Measurements from ENCODE around the gene LAGE3.

LAGE3 gene

DNA sequence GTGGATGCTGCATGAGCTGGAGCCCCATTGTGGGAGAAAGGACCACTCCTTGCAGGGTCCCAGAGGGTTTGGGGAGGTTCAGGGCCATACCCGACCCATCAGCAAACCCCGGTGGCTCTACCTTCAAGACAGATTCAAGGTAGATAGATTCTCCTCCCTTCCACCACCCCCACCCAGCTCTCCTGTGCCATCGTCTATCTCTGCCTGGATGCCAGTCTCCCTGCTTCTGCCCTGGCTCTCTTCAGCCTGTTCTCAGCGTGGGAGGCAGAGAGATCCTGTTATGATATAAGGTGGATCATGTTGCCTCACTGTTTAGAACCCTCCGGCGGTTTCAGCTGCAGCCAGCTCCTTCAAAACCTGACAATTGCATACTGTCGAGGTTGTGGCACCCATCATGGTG, 5.4 kb downstream of the LAGE3 start:
- DNase-seq, result no peak

DNA sequence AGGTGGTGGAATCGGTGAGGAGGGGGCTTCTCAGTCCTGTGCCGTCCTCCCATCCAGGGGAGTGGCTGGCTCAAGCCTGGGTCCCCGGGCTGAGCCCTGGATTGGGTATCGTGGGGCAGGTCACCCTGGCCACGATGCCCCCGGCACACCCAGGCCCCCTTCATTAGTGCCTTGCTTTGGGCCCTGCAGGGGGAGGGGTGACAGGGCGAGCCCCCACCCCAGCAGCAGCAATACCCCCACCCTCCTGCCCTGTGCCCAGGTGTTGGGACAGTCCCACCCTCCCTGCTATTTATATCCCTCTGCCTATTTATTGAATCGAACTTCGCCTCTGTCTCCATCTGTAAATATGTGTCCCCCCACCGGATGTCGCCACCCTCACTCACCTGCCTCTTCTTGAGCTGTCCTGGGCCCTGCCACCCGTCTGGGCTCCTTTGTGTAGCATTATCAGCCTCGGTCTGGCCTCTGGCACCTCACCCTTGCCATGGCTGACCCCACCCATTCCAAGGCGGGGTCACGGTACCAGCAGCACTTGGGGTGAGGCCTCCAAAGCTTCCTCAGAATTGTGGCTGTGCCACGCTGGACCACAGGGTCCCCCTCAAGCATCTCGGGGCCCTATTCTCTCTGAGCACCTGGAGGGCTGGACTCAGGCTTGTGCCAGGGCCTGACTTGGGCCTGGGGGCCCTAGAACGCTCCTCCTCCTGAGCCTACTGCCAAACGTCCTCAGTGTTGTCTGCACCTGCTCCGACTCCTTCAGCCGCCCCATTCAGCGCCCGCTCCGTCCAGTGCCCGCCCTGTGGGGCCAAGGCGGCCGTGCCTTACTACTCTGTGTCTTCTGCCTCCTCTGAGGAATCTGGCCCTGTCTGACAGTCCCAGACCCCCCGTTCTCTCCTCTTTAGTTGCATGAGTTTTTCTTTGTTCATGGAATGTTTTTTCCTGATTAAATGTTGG, 6.1 kb downstream of the LAGE3 start:
- DNase-seq, result no peak

DNA sequence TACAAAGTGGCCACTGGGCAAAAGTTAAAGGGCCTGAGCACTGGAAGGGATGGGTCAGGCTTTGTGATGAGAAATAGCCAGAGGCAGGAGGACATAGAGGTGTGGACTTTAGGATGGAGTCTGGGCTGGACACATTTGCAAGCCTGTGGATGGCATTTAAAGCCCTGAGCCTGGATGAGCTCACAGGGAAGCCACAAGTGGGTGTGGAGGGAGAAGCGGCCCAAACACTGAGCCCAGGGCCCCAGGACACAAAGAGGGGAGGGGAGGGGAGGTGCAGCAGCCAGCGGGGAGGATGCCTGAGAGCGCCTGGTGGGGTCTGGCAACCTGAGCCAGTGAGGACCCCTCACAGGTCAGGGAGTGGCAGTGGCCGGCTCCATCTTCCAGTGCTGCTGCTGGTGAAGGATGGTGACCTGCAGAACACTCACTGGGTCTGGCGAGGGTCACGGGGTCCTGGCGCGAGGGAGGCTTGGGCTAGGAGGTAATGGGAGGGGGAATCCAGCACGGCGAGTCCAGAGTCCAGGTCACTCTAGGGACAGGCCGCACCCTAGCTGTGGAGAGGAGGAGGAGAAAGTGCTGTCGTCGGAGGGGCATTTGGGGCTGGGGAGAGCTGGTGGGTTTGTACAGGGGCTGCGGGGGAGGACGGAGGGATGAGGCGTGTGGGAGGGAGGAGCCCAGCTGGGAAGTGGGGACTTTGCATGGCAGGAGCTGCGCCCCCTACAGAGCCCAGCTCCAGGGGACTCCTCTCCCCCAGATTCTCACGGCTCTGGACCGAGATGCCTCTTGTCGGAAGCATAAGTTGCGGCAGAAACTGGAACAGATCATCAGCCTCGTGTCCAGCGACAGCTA, 7.0 kb downstream of the LAGE3 start:
- no peak for DNase-seq

DNA sequence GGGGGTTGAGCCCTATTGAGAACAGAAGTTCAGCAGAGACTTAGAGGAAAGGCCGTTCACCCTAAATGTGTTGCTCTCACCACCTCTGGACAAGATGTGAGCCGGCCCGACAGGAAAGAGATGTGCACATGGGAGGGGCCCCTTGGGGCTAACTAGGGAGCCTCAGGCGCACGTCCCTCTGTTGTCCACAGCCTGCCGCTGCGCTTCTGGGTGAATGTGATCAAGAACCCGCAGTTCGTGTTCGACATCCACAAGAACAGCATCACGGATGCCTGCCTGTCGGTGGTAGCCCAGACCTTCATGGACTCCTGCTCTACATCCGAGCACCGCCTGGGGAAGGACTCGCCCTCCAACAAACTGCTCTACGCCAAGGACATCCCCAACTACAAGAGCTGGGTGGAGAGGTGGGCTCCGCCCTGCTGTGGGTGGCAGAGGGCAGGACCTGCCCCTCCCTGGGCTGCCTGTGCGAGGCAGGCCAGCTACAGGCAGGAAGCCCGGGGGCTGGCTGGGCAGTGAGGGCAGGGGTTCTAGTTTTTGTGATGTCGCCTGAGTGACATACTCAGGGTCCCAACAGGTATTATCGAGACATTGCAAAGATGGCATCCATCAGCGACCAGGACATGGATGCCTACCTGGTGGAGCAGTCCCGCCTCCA, 8.0 kb downstream of the LAGE3 start:
- DNase-seq, result no peak

DNA sequence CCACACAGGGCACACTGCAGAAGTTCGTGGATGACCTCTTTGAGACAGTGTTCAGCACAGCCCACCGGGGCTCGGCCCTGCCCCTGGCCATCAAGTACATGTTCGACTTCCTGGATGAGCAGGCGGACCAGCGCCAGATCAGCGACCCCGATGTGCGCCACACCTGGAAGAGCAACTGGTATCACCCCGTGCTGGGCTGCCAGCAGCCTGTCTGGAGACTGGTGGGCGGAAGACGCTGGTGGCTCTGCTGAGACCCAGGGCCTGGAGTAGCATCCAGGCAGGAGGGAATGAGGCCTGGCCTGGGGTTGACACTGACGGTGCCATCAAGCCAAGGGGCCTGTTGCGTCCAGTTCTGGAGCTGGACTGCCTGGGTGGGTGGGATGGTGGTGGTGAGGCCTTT, 8.6 kb downstream of the LAGE3 start:
- no peak for DNase-seq

DNA sequence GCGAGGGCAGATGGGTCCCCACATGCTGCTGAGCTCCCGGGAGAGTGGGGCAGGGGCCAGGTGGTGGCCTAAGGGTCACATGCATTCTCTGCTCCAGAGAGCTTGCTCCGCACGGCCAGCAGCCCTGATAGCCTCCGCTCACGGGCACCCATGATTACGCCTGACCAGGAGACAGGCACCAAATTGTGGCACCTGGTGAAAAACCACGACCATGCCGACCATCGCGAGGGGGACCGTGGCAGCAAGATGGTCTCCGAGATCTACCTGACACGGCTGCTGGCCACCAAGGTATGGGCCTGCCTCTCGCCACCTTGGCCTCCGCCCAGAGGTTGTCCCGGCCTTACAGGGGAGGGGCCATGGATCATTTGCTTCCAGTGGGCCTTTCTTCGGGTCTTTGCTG, 9.2 kb downstream of the LAGE3 start:
- DNase-seq, result no peak

DNA sequence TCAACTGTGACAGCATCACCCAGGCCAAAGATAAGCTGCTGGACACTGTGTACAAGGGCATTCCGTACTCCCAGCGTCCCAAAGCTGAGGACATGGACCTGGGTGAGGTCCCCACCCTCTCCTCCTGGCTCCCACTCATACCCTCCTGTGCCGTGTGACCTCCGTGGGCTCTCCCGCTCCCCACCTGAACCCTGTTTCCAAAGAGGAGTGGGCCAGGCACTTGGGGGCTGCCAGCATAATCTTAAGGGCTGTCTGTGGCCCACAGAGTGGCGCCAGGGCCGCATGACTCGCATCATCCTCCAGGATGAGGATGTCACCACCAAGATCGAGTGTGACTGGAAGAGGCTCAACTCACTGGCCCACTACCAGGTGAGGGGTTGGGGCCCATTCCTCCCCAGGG, 10.0 kb downstream of the LAGE3 start:
- DNase-seq, result no peak

DNA sequence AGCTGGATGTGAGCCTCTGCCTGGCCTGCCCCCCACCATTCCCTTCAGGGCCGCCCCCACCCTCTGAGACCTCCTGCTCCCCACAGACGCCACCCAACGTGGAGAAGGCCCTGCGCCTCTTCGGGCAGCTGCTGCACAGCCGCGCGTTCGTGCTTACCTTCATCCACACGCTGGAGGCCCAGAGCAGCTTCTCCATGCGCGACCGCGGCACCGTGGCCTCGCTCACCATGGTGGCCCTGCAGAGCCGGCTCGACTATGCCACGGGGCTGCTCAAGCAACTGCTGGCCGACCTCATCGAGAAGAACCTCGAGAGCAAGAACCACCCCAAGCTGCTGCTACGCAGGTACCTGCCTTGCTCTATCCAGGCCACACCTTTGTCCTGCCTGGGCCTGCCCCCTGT, 10.9 kb downstream of the LAGE3 start:
- no peak for DNase-seq

DNA sequence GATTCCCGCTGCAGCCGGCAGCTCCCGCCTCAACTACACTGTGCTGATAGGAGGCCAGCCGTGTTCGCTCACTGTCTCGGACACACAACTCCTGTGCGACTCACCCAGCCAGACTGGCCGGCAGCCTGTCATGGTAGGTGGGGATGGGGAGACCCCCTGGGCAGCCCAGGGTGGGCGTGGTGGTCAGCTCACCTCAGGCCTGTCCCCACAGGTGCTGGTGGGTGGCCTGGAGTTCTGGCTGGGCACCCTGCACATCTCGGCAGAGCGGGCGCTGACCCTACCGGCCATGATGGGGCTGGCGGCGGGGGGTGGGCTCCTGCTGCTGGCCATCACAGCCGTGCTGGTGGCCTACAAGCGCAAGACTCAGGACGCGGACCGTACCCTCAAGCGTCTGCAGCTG, 11.5 kb downstream of the LAGE3 start:
- DNase-seq, result no peak

DNA sequence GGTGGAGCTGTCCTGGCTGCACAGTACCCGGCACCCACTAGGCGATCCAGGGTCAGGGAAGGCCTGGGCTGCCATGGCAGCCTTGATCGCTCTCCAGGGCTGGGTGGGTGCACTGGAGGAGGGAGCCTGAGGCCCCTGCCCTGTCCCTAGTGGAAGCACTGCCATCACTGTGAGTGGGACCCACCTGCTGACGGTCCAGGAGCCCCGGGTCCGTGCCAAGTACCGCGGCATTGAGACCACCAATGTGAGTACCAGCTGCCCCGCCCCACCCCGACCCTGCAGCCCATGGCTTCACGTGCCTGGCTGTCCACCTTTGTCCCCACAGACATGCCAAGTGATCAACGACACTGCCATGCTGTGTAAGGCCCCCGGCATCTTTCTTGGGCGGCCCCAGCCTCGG, 12.2 kb downstream of the LAGE3 start:
- DNase-seq, result no peak

DNA sequence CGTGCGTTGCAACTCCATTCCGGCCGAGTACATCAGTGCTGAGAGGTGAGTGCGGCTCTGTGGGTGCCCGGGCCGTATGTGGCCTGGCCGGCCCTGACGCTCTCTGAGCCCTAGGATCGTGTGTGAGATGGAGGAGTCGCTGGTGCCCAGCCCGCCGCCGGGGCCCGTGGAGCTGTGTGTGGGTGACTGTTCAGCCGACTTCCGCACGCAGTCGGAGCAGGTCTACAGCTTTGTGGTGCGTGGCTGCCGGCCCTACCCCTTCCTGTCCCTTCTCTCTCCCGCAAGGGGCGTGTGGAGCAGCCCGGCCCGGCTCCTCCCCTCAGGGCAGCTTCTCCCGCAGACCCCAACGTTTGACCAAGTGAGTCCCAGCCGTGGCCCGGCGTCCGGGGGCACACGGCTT, 13.0 kb downstream of the LAGE3 start:
- no peak for DNase-seq

DNA sequence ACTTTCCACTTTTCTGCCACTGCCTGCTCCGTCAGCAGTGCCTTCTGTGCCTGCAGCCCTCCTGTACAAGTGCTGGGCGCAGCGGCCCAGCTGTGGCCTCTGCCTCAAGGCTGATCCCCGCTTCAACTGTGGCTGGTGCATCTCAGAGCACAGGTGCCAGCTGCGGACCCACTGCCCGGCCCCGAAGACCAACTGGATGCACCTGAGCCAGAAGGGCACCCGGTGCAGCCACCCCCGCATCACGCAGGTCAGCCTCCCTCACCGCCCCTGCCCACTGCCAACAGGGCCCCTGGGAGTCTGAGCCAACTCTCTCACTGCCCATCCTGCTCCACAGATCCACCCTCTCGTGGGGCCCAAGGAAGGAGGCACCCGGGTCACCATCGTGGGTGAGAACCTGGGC, 13.5 kb downstream of the LAGE3 start:
- no peak for DNase-seq

DNA sequence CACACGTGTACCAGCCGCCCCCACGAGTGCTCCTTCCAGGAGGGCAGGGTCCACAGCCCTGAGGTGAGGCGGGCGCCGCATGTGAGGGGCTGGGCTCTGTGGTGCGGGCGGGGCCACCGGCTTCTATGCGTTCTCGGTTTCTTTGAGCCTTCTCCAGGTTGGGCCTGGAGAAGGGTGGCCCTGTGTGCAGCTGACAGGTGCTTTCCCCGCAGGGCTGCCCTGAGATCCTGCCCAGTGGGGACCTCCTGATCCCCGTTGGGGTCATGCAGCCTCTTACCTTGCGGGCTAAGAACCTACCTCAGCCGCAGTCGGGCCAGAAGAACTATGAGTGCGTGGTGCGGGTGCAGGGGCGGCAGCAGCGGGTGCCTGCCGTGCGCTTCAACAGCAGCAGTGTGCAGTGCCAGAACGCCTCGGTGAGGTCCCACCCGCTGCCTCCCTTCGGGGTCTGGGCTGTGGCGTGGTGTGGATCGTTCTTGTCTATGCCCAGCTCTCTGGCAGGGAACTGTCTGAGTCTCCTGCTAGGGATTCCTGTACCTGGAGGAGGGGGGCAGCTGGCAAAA, 14.2 kb downstream of the LAGE3 start:
- DNase-seq, result no peak

DNA sequence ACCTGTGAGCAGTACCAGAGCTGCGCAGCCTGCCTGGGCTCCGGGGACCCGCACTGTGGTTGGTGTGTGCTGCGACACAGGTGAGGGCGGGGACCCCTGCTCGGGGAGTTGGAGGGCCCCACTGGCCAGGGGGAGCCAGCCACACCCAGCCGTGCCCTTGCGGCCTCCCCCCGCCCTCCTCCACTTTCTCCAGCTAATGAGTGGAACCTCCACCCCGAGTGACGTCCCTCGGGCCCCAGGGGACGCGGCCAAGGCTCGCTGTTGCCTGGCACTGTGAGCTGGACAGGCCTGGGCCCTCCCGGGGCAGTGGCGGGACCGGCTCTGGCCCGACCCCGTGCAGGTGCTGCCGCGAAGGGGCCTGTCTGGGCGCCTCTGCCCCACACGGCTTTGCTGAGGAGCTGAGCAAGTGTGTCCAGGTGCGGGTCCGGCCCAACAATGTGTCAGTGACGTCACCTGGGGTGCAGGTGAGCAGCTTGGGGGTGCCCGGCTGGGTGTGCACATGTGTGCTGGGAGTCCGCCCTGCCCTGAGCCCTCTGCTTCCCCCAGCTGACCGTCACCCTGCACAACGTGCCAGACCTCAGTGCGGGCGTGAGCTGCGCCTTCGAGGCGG, 15.4 kb downstream of the LAGE3 start:
- no peak for DNase-seq

DNA sequence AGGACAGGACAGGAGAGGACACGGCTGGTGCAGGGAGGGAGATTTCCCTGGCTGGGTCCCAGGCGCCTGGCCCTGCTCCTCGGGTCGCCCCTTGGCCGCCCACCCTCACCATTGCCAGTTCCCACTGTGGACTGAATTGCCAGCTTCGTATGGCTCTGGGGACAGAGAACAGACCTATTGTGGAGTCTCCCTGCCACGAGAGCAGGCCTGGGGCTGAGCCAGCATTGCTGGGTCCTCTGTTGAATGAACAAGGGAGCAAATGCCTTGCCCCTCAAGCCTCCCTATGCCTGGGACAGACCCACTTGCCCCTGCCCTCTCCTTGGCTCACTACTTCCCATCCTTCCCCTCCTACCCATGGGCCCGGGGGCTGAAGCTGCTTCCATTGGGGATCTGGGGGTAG, 16.7 kb downstream of the LAGE3 start:
- no peak for DNase-seq

DNA sequence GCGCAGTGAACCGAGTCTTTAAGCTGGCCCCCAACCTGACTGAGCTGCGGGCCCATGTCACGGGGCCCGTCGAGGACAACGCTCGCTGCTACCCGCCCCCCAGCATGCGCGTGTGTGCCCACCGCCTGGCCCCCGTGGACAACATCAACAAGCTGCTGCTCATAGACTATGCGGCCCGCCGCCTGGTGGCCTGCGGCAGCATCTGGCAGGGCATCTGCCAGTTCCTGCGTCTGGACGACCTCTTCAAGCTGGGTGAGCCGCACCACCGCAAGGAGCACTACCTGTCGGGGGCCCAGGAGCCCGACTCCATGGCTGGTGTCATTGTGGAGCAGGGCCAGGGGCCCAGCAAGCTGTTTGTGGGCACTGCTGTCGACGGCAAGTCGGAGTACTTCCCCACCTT, 18.8 kb downstream of the LAGE3 start:
- DNase-seq, result no peak

DNA sequence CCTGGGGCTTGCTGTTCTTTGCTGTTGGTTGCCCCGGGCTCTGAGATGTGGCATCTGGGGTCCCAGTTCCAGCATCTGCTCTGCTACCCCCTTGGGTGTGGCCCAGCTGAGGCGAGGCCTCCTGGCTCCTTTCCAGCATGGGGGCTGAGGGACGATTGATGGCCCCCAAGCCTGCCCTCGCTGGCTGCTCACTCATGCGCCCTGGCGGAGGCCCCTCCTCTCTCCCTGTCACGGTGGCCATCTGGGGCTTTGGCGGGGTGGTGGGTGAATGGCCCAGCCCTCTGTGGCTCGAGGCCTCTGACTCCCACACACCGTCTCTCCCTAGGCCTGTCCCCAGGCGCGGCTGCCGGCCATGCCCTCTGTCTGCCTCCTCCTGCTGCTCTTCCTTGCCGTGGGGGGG, 19.2 kb downstream of the LAGE3 start:
- DNase-seq, result no peak

DNA sequence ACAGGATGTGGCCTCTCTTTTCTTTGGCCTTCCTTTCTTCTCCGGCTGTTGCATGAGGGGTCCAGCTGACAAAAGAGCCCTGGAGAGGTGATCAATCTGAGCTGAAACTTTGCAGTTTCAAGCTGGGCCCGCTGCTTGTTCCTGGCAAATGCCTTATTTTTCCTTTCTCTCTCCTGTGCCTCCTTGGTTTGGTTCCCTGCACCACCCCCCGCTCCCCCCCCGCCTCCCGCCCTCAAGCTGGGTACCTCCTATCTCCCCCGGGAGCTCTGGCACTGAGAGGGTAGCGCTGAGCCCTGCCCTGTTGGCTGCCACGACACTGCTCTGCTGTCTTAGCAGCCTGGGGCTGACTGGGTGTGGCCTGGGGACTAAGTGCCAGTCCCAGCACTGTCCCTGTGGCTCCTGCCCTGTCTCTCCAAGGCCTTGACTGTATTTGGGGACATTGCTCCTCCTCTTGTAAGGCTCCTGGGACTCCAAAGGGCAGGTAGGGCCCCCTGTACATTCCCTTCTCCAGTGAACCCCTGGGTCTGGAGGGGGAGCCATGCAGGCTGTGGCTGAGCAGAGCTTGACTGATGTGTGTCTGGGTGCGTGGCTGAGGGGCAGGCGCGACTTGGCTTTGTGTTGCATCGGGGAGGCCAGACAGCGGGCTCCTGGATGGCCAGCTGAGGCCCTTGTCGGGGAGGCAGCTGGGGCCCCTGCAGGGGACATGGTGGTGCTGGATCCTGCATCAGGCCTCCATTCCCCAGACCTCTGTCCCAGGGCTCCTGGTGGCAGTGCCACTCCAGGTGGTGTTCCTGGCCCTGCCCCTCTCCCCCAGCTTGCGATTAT, 19.9 kb downstream of the LAGE3 start:
- peak in 1 of 5 experiments; percentile 55 for DNase-seq

DNA sequence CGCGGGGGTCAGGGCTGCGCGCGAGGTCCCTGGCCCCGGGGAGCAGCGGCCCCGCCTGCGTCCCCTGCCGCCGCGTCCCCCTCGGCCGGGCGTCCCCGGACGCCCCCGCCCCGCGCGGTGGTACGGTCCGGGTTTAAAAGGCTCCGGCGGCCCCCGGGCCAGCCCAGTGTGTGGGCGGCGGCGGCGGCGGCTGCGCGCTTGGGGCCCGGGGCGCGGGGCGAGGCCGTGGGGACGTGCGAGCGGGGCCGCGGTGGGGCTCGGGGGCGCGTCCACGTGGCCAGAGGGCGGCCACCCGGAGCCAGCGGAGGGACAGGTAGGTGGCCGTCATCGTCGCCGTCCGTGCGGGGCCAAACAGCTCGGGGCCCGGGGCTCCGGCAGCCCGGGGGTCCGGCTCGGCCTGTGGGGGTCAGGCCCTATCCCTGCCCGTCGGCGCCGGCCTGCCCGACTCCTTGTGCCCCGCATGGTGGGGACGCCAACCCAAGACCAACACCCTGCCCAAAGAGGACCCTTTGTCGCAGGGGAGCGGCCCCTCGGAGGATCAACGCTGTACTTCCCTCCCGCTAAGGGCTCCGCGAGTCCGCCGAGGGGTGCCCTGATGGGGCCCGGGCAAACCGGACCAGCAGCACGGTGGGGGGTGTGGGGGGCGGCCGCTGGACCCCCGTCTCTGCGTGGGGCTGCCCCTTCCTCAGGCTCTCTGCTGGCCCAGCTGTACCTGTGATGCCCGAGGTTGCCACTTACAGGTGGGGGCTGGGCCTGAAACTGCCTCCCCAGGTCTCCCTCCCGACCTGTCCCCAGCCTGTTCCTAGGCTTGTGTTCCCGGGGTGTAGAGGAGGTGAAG, 20.7 kb downstream of the LAGE3 start, which contains the start of gene PLXNA3:
TSS of gene PLXNA3 (plus strand) at position 166 of the 838 bp plus-strand sequence. CDS start 1,903 bp downstream, outside the sequence.
- peak; percentile 39 to 77 (median 63) for DNase-seq

DNA sequence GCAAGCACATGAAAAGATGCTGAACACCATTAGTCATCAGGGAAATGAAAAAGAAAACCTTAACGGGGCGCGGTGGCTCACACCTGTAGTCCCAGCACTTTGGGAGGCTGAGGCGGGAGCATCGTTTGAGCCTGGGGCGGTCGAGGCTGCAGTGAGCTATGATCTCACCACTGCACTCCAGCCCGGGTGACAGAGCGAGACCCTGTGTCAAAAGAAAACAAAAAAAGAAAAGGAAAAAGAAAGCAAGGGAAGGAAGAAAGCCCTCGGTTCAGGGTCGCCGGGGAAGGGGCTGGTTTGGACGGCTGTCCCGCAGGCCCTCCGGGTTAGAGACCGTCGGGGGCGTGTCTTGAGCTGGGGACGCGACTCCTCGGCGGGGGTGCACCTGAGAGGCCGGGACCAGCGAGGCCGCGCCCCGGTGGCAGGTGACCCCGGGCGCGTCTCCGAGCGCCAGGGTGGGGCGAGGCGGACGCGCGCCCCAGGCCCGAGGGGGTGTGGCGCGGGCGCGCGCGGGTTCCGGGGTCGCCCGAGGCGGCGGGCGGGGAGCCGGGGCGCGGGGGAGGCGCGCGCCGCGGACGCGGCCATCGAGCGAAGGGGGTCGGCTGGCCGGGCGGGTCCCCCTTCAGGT, 21.5 kb downstream of the LAGE3 start:
- DNase-seq, result peak; percentile 25 to 83 (median 57)

Measured in T-helper 2 cell (primary cell).